KG1 (cell line): ENCODE measurements around the gene SUPT7L.
"Not testable (repeated sequence)": the region's sequence is repeated elsewhere in the genome, so short reads cannot be mapped to it uniquely, and the experiment has no call there.

ENCODE experiments used
- DNase-seq: peaks from one replicate; lab custom pipeline; 2025; lab: John Stamatoyannopoulos, UW

Gene SUPT7L

DNA sequence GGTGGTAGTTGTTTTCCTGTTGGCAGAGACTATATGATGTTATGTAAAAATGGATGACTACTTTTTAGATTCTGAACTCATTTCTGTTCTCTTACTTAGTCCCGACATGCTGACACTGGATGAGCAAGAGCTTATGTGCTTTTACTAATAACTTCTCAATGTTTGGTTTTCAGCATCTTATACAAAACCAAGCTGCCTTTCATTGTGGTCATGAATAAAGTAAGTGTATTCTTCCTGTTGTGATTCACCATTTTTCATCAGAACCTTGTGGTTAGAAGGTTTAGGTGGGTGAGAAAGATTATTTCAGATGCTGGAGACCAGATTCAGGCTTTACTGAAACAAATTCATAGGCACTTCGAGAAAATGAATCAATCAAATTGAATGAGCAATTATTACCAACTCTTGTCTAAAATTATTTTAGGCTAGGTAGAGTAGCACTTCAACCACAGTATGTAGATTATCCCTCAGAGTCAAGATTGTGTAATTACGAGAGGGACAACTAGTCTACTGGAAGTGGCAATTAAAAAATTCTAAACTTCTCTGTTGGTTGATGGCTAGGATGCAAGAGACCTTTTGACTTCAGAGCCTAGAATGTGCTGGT lies 25.3 kb downstream of the SUPT7L start:
- DNase-seq = no peak

DNA sequence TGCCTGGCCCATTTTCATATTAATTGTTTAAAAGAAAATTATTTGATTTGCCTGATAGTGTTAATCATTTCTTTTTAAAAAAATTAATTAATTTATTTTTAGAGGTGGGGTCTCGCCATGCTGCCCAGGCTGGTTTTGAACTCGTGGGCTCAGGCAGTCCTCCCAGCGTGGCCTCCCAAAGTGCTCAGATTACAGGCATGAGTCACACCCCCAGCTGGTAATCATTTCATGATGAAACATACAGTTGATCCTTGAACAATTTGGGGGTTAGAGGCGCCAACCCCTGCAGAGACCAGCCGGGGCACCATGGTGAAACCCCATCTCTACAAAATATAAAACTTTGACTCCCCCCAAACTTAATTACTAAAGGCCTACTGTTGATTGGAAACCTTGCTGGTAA lies 26.6 kb downstream of the SUPT7L start:
- no peak for DNase-seq

DNA sequence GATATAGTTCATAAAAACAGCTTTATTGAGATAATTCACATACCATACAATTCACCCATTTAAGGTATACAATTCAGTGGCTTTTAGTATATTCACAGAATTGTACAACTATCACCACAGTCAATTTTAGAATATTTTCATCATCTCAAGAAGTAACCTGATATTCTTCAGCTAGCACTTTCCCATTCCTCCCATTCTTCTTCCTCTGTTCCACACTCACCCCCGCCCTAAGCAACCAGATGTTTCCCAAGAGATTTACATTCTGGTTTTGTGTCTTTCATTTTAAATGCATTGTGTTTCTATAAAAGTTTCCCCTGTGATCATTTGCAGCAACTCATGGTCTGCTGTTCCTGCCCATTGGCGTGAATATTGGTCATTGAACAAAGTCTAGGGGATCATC lies 29.1 kb downstream of the SUPT7L start:
- no peak for DNase-seq

DNA sequence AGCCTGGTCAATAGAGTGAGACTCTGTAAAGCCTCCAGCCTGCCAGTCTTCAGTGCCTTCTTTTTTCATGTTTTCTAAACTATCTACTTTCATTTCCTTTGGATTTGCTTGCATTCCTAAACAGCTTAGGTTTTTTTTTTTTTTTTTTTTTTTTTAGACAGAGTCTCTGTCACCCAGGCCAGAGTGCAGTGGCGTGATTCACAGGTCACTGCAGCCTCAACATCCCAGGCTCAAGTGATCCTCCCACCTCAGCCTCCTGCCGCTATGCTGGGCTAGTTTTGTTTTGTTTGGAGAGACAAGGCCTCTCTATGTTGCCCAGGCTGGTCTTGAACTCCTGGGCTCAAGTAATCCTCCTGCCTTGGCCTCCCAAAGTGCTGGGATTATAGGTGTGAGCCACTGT lies 33.2 kb downstream of the SUPT7L start:
- DNase-seq = not testable (repeated sequence)

DNA sequence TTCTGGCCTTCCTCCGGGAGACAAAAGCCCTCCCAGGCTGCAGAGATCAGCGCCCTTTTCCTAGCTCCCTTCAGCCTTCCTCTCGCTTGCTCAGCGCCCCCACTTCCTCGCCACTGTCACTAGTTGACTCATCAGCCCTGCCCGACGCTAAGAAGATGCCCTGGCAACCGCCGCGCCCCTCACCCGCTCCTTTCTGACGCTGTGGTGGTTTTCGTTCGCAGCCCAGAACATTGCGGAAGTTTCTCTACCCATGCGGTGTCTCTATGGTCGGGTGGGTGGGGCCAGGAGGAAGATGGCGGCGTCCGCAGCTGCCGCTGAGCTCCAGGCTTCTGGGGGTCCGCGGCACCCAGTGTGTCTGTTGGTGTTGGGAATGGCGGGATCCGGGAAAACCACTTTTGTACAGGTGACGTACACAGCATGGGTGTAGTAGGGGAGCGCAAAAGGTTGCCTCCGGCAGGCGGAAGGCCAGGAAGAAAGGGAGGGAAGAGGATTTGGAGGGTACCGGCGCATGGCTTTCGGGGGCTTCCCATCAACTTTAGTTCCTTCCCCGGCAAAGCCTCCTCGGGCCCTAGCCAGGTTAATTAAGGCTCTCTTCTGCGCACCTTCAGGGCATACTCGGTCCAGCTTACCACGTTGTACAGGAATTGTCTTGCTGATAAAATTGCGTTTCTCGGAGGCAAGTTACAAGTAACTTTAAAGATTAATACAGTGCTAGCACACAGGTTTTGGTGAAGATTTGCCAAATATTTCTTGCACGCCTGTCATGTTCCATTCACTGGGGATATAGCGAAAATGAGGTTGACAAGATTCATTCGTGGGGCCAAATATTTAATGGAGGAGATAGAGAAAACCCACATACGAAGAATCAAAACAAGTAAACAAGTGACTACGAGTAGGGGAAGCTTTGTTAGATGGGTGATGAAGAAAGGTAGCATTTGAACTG lies 34.4 kb downstream of the SUPT7L start, which contains the start of the genes CCDC121 and GPN1:
Gene CCDC121, minus strand, starts transcription at position 246 of the 943 bp plus-strand sequence. CDS start 1,213 bp downstream, outside the sequence.
Gene GPN1, plus strand, starts transcription at position 284 of the 943 bp plus-strand sequence. Its CDS starts 9 bp downstream, at position 293.
- DNase-seq = peak; percentile 88

DNA sequence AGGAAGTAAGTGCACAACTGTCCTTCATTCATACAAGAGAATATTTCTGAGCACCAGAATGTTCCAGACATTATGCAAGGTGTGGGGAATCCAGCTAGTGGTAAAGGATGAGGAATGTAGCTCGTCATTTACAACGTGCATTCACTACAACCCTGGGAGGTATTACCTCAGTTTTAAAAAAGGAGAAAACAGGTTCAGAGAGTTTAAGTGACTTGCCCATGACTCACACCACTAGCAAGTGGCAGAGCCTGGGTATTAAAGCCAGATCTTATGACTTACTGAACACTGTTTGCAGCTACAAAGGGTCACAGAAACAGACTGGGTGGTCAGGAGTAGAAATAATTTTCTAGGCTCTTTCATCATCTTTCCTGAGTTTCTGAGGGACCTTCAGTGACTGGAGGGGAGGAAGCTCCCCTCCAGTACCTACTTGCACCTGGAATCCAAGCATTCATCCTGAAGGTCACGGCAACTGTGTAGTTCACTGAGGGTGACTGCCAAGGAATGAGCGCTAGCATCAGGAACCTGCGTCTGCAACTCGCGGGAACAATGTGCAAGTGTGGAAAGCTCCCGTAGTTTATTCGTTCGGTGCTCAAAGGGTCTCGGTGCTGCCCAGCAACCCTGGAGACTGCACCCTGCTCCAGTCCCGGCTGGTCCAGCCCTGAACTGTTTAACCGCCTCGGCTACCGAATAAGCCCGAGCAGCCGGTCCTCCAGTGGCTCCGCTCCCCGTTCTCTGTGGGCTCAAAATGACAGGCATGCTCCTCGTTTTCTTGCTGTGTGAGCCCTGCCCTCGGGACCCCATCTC lies 35.2 kb downstream of the SUPT7L start:
- DNase-seq = no peak

DNA sequence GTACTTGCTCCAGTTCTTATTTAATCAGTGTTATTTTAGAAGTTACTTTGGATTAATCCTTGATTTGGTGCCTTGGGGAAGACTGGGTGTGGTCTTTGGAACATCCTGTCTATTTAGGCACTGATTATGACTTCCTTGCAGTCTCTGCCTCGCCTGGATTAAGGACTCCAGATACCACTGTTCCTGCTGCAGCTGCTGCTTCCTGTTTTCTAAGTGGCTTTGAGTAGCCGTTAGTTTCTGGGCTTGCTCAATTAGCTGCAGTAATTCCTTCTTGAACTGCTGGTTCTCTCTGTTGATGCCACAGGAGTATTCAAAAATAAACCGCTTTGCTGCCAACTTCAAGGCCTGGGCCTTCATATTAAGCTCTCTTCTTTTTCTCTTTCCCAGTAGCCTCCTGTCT lies 36.5 kb downstream of the SUPT7L start:
- DNase-seq = not testable (repeated sequence)

DNA sequence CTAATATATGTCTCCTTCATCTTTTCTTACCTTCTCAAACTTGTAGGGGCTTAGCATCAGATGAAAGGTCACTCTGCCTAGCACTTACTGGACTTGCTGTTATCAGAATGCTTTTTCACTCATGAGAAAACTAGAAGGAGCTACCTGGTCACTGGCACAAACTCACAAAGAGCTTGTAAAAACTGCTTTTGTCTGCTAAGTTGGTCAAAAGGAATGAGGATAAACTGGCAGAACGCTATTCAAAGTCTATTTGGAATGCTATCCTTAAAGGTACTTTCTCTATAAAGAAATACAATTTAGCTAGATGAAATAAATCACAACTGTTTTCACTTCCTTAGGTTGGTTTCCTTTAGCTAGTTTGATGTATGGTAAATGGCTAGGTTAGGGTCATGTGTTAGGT lies 37.1 kb downstream of the SUPT7L start:
- not testable (repeated sequence) for DNase-seq

DNA sequence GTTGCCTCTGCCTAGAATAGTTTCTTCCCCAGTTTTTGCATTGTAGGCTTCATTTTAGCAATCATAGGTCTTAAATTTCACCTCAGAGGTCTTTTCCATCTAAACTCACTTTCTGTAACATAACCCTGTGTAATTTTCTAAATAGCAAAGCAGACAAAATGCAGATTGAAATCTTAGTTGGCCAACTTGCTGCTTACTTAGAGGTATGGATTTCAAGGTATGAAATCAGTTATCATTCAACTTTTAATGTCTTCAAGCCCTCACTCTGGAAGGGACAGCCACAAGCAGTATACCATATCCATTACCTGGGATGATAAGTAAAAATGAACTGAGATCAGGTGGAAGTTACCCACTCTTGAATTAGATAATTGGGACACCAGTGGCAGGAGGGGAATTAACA lies 38.5 kb downstream of the SUPT7L start:
- DNase-seq = no peak

DNA sequence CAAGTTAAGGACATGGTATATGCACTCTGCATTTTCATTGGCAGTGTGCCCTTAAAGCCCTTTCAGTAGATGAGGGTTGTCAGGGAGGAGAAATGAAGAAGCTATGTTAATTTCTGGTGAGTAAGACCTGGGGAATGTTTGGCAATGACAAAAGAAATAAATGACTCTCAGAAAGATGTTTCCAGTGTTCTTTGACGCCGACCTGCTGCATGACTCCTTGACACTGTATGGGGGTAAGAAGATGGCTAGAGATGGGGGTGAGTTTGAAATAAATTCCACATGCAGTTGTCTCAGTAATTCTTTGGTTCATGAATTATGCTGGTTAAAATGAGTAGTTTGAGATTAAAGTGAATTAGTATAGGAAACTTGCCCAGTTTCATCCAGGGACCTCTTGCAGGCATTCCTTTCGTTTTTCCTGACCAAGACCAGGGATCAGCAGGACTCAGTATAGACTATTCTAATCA lies 40.5 kb downstream of the SUPT7L start:
- no peak for DNase-seq

DNA sequence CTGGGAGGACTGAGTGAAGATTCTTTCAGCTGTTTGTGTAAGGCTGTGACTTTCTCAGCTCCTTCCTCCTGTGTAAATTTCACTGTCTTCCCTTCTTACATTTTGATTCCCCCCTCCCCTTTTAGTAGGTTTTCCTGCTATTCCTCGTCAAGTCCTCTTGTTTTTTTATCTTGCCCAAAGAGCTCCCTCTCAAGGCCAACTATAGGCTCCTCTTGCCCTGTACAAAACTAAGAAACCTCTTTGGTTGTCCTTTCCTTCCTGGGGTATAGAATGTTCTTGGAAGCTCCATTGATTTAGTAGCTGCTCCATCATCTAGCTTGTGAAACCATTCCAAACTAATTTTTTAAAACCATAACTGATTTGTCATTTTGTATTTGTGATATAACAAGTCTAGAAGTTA lies 41.9 kb downstream of the SUPT7L start:
- DNase-seq = no peak

DNA sequence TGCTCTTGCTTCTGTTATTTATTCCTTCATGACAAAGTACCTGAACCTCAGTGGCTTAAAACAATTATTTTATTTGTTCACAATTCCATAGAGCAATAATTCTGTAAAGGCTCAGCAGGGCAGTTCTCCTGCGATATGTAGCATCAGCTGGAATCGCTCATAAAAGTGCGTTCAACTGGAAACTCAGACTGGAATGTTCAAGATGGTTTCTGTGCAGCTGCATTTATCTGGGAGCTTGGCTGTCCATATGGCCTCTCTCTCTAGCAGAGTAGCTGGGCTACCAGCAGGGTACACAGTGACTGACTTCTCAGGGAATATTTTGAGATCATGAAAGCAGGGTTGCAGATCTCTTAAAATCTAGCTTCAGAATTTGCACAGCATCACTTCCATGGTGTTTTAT lies 48.1 kb downstream of the SUPT7L start:
- DNase-seq = no peak

DNA sequence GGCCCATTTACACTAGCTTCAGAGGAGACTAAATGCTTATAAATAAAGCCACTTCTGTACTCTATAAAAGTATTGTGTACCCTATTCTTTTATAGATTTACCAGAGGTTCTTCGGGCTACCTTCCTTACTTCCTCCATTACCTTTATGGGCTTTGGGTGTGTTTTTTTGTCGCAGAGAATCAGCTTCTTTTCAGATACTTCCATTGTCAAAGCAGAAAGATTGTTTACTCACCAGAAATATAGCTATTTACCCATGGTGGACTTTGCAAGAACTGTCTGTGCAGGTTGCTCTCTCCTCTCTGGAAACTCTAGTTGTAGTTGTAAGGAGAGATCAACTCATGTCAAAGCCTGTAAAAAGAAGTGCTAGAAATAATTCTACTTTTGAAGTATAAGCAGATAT lies 49.4 kb downstream of the SUPT7L start:
- no peak for DNase-seq

DNA sequence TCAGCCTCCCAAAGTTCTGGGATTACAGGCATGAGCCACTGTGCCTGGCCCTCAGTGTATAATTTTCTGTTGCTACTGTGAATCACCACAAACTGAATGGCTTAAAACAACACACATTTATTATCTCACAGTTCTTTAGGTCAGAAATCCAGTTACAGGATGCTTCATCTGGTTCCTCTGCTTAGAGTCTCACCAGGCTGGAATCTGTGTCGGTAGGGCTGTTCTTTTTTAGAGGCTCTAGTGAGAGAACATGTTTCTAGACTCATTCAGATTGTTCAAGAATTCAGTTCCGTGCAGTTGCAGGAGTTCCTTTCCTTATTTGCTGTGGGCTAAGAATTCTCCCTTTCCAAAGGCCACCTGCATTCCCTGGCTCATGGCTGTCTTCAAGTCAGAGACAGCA lies 56.8 kb downstream of the SUPT7L start:
- DNase-seq = no peak
